OCI-LY3 (cell line): ENCODE data around the gene HGS.

Experiments used
- EZH2phosphoT487 ChIP-seq: fragments of 200-600 bp; shearing (Covaris generic); IDR thresholded peaks from 2 replicates; pipeline ENCODE4 v1.6.1; 2018; ENCODE audit warnings: antibody characterized with exemption, mixed run types, low read depth
- TF ChIP-seq, protein P1 (sequence below): fragments of 200-600, 300-600 bp; sonication (generic); IDR thresholded peaks from 2 replicates; pipeline ENCODE4 v1.5.1; 2014; ENCODE audit warnings: antibody characterized with exemption, low read length, low read depth

DNA sequence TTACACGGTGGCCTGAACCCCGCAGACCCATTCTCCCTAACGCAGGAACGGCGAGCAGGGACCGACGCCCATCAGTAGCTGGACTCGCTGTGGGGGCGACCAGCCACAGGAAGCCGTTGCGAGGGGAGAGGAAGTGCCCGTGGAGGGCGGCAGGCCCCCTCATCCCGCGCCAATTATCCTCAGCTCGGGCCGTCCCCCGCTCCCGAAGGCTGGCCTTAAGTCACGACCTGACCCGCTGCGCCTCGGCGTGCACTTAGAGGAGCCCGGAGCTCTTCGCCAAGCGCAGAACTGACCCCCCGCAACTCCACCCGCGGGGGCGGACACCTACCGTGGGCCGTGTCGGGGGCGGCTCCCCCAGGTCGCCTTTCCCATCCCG is 615 bp upstream of the HGS start:
- TF ChIP-seq EZH2phosphoT487 = no peak
- TF ChIP-seq, protein P1, sequence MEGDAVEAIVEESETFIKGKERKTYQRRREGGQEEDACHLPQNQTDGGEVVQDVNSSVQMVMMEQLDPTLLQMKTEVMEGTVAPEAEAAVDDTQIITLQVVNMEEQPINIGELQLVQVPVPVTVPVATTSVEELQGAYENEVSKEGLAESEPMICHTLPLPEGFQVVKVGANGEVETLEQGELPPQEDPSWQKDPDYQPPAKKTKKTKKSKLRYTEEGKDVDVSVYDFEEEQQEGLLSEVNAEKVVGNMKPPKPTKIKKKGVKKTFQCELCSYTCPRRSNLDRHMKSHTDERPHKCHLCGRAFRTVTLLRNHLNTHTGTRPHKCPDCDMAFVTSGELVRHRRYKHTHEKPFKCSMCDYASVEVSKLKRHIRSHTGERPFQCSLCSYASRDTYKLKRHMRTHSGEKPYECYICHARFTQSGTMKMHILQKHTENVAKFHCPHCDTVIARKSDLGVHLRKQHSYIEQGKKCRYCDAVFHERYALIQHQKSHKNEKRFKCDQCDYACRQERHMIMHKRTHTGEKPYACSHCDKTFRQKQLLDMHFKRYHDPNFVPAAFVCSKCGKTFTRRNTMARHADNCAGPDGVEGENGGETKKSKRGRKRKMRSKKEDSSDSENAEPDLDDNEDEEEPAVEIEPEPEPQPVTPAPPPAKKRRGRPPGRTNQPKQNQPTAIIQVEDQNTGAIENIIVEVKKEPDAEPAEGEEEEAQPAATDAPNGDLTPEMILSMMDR = no peak
